Prostate gland (tissue), 2 donors: ENCODE data around the gene ZNF91.
"Not testable (repeated sequence)": the region's sequence is repeated elsewhere in the genome, so short reads cannot be mapped to it uniquely, and the experiment has no call there.

ENCODE experiments used
- POLR2A ChIP-seq: fragments of 450-650 bp; IDR thresholded peaks from one replicate; pipeline ENCODE4 v1.6.1; 2016; ENCODE audit warnings: antibody characterized with exemption, mild to moderate bottlenecking
- POLR2AphosphoS5 ChIP-seq: sonication (generic); formaldehyde crosslinking; IDR thresholded peaks from one replicate; pipeline ENCODE4 v1.6.1; 2017; ENCODE audit warnings: antibody characterized with exemption
- TF ChIP-seq, protein P1 (sequence below), 4 experiments: fragments of 200-600 bp in 2 of 4; fragments of 450-650 bp in 2 of 4; sonication (generic) in 2 of 4; IDR thresholded peaks; 1 replicate in 3 of 4; 2 replicates in 1 of 4; pipeline ENCODE4 v1.5.1; 2016 to 2019; ENCODE audit warnings: antibody characterized with exemption in 4 of 4, mild to moderate bottlenecking in 2 of 4, moderate library complexity in 2 of 4

DNA sequence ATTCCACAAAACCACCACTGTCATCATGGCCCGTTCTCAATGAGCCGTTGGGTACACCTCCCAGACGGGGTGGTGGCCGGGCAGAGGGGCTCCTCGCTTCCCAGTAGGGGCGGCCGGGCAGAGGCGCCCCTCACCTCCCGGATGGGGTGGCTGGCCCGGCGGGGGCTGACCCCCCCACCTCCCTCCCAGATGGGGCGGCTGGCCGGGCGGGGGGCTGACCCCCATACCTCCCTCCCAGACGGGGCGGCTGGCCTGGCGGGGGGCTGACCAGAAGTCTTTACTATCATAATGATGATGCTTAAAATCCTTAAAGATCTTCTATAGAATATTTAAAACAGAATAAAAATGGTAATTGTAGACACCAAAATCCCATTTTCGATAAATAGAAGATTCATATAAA lies 29.2 kb downstream of the ZNF91 start:
- TF ChIP-seq, protein P1, sequence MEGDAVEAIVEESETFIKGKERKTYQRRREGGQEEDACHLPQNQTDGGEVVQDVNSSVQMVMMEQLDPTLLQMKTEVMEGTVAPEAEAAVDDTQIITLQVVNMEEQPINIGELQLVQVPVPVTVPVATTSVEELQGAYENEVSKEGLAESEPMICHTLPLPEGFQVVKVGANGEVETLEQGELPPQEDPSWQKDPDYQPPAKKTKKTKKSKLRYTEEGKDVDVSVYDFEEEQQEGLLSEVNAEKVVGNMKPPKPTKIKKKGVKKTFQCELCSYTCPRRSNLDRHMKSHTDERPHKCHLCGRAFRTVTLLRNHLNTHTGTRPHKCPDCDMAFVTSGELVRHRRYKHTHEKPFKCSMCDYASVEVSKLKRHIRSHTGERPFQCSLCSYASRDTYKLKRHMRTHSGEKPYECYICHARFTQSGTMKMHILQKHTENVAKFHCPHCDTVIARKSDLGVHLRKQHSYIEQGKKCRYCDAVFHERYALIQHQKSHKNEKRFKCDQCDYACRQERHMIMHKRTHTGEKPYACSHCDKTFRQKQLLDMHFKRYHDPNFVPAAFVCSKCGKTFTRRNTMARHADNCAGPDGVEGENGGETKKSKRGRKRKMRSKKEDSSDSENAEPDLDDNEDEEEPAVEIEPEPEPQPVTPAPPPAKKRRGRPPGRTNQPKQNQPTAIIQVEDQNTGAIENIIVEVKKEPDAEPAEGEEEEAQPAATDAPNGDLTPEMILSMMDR (IDR thresholded peaks at IDR 0.05) = not testable (repeated sequence)
- TF ChIP-seq POLR2A, POLR2AphosphoS5: not testable (repeated sequence)
